GM12878 (cell line): Measurements from ENCODE around the gene ETFBKMT.

Experiments used
- CHD4 ChIP-seq: fragments of 200-600 bp; sonication (generic); IDR thresholded peaks from 2 replicates; pipeline ENCODE4 v1.6.1; 2016; ENCODE audit warnings: mild to moderate bottlenecking
- E2F4 ChIP-seq: IDR thresholded peaks from 2 replicates; pipeline ENCODE4 v1.6.1; 2012; ENCODE audit warnings: low read depth, low read length, improper control_type of control experiment
- MXI1 ChIP-seq: fragments of 150-350 bp; IDR thresholded peaks from 2 replicates; pipeline ENCODE4 v1.6.1; 2011; ENCODE audit warnings: low read depth, mild to moderate bottlenecking, inconsistent platforms, low read length, improper control_type of control experiment
- NFYB ChIP-seq: IDR thresholded peaks from 2 replicates; pipeline ENCODE4 v1.6.1; 2011; ENCODE audit warnings: low read depth, mild to moderate bottlenecking, low read length, improper control_type of control experiment, moderate library complexity; ENCODE audit not compliant: insufficient read depth
- POLR2A ChIP-seq: IDR thresholded peaks from 2 replicates; pipeline ENCODE4 v1.6.1; 2011; ENCODE audit warnings: low read depth, mild to moderate bottlenecking, low read length
- RBBP5 ChIP-seq: fragments of 200-600 bp; sonication (generic); conservative IDR thresholded peaks from 2 replicates; pipeline ENCODE4 v1.6.1; 2016
- TCF12 ChIP-seq: IDR thresholded peaks from 2 replicates; pipeline ENCODE4 v1.6.1; 2011; ENCODE audit warnings: low read depth, mild to moderate bottlenecking, low read length
- TF ChIP-seq, protein P1 (sequence below), 3 experiments: IDR thresholded peaks in 2 of 3; conservative IDR thresholded peaks in 1 of 3; 2 replicates each; pipeline ENCODE4 v1.5.1; 2011; ENCODE audit warnings: low read depth in 3 of 3, low read length in 3 of 3, mild to moderate bottlenecking in 3 of 3, control low read depth in 2 of 3, moderate library complexity in 2 of 3, inconsistent platforms in 1 of 3, mixed read lengths in 1 of 3; ENCODE audit not compliant: control insufficient read depth in 2 of 3, insufficient read depth in 1 of 3; ENCODE audit errors: extremely low read depth in 1 of 3

DNA sequence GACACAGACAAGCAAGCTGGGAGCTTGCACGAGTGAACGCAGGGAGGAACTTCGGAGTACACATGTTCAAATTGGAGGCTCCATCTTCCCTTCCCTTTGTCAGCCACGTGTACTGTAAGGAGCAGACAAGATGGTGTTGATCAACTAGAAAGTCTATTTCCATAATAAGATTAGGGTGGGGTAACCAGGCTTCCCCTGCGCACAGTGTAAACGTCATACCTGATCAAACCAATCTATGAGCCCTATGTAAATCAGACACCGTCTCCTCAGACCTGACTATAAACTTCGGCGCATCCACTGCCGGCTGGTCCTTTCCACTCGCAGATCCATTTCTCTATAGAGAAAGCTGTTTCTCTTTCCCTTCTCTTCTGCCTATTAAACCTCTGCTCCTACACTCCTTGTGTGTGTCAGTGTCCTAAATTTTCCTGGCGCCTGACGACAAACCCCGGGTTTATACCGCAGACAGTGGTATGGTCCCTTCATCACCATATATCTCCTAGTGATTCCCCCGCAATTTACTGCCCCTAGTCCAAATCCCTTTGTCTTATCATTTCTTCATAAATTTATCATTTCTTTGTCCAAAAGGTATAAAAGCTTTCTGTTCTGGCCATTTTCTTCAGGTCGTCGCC, 7.5 kb upstream of the ETFBKMT start:
- TF ChIP-seq NFYB (no peak), MXI1 (no peak), E2F4 (no peak), TCF12 (no peak), CHD4 (no peak), POLR2A (no peak), RBBP5 (no peak)
- TF ChIP-seq, protein P1, sequence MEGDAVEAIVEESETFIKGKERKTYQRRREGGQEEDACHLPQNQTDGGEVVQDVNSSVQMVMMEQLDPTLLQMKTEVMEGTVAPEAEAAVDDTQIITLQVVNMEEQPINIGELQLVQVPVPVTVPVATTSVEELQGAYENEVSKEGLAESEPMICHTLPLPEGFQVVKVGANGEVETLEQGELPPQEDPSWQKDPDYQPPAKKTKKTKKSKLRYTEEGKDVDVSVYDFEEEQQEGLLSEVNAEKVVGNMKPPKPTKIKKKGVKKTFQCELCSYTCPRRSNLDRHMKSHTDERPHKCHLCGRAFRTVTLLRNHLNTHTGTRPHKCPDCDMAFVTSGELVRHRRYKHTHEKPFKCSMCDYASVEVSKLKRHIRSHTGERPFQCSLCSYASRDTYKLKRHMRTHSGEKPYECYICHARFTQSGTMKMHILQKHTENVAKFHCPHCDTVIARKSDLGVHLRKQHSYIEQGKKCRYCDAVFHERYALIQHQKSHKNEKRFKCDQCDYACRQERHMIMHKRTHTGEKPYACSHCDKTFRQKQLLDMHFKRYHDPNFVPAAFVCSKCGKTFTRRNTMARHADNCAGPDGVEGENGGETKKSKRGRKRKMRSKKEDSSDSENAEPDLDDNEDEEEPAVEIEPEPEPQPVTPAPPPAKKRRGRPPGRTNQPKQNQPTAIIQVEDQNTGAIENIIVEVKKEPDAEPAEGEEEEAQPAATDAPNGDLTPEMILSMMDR (IDR thresholded peaks at IDR 0.05 in 2 of 3, conservative IDR thresholded peaks at IDR 0.05 in 1 of 3; ENCODE audit: control insufficient read depth in 2 of 3, extremely low read depth in 1 of 3, insufficient read depth in 1 of 3, low read depth in 3 of 3, low read length in 3 of 3): no peak
